CD4-positive, alpha-beta T cell treated with Interleukin-15 for 4 hours (primary cell): ENCODE results near the gene OPTC.
"Not testable (repeated sequence)": the region's sequence is repeated elsewhere in the genome, so short reads cannot be mapped to it uniquely, and the experiment has no call there.

Experiments used
- DNase-seq: peaks from one replicate; pipeline ENCODE4 v3.0.0-alpha.2; 2020; ENCODE audit warnings: low spot score

OPTC gene, protein sequence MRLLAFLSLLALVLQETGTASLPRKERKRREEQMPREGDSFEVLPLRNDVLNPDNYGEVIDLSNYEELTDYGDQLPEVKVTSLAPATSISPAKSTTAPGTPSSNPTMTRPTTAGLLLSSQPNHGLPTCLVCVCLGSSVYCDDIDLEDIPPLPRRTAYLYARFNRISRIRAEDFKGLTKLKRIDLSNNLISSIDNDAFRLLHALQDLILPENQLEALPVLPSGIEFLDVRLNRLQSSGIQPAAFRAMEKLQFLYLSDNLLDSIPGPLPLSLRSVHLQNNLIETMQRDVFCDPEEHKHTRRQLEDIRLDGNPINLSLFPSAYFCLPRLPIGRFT

DNA sequence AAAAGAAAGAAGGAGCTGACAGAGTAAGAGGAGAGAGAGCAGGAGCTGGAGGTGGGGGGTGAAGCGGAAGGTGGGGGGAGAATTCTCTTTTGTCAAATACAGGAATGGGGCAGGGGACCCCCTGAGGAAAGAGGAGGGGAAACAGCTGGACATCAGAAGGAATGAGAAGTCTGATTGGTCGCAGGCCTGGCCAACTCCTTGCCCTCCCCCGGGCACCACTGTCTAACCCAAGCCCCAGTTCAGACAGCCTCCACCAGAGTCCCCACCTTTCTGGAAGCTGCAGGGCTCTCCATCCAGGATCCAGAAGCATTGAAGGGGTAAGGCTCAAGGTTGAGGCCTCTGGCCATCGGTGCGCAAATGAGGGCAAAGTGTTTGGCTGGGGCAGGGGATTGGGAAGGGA is at the start of gene OPTC:
Gene OPTC (plus strand): TSS at position 253 of the 400 bp plus-strand sequence. CDS start 1,853 bp downstream, outside the sequence.
- no peak for DNase-seq

DNA sequence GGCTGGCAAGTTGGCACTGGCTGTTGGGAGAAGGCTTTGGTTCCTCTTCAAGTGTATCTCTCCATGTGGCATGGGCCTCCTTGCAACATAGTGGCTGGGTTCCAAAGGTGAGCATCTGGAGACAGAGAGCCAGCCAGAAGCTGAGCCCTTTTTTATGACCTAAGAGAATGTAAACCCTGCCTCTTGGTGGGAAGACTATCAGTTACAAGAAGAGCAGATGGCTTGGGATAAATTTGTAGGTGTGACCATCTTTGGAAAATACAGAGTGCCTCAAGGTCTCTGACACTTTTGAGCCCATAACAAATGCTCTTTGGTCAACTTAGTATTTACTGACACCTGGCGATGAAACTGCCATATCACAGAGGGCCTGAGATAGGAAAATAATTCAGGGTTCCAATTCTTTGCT is 49.8 kb upstream of the OPTC start:
- no peak for DNase-seq

DNA sequence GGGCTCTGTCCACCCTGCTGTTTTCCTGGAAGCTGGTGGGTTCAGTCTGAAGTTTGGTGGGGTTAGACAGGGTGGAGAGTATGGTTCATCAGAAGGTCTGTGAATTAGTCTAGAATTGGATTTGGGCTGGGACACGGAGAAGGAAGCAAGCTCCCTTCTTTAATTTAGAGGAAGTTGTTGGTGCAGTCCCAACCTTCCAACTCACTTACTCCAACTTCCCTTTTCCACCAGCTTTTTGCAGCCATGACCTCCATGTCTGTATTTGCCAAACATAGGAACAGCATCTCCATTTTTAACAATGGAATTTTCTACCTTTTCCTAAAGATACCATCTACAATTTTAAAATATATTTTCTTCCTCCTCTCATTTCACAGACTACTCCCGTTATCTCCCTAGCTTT is 46.8 kb upstream of the OPTC start:
- DNase-seq: no peak

DNA sequence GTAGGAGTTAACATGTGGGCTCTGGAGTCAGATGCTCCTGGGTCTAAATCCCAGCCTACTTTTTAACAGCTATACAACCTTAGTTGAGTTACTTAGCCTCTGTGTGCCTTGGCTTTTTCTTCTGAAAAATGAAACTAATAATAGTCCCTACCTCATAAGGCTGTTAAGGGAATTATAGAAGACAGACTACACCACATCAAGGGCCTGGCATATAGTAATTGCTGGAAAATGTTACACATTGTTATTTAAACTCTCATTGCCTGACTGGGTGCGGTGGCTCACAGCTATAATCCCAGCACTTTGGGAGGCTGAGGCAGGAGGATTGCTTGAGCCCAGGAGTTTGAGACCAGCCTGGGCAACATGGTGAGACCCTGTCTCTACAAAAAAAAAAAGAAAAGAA is 46.4 kb upstream of the OPTC start:
- not testable (repeated sequence) for DNase-seq

DNA sequence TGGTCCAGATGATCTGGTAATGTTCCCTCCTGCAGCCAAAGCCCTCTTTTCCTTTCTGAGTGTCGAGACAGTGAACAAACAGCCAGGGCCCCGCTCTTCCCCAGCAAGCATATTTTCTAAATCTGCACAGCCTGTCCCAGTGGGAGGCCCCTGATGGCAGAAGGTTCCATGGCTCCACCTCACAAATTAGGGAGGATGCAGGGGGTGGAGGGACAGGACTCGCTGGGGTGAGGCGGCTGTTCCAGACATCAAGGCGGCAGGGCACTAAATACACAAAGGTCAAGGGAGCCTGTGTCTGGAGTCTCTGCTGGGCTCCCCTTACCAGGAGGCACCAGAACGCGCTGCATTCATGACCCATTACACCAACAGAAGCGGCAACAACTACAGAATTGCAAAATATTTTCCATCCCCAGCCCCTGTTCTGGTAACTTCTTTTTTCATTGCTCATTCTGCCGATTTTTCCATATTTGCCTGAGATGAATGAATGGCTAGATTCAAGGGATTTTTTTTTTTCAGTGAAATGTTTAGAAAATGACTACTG is 45.4 kb upstream of the OPTC start:
- no peak for DNase-seq

DNA sequence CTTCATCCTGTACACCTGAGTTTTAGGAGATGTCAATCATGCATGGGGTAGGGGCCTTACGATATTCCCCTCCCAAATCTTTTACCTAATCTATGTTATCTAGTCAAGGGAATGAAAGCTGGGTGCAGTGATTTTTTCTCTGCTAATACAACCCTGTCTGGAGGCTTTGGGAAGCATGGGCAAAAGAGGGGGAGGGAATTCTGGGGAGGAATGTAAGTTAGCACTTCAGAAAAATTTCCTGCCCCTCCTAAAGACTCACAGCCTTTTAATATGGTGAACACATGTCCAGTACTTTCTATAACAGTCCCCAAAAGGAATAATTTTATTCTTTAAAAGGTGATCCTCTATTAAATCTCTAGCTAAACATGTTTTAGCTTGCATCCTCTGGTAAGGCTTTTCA is 44.0 kb upstream of the OPTC start:
- no peak for DNase-seq

DNA sequence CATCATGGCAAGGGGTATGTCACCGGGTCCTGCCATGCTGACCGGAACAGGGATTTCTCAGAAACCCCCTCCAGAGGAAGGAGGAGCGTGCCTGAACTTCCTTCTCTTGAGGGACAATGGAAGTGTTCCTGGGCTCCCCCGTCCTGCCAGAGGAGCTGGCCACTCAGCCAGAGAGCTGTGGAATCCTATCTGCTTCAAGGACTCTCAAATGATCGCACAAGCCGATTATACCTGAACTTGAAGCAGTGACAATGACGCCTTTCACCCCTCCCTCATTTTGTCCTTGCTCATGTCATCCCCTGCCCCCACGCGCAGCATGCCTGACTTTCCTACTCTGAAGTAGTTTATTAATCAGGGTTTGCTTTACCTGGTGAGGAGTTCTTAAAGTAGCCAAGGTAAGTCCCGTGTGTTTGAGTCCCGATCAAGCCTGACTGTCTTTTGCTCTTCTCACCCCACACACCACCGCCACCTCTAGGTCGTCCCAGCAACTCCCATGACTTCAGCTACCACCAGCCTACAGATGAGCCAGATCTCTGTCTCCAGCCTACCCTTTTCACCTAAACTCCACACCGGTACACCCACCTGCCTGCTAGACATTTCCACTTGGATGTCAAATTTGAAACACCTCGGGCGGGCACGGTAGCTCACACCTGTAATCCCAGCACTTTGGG is 43.3 kb upstream of the OPTC start:
- DNase-seq: no peak

DNA sequence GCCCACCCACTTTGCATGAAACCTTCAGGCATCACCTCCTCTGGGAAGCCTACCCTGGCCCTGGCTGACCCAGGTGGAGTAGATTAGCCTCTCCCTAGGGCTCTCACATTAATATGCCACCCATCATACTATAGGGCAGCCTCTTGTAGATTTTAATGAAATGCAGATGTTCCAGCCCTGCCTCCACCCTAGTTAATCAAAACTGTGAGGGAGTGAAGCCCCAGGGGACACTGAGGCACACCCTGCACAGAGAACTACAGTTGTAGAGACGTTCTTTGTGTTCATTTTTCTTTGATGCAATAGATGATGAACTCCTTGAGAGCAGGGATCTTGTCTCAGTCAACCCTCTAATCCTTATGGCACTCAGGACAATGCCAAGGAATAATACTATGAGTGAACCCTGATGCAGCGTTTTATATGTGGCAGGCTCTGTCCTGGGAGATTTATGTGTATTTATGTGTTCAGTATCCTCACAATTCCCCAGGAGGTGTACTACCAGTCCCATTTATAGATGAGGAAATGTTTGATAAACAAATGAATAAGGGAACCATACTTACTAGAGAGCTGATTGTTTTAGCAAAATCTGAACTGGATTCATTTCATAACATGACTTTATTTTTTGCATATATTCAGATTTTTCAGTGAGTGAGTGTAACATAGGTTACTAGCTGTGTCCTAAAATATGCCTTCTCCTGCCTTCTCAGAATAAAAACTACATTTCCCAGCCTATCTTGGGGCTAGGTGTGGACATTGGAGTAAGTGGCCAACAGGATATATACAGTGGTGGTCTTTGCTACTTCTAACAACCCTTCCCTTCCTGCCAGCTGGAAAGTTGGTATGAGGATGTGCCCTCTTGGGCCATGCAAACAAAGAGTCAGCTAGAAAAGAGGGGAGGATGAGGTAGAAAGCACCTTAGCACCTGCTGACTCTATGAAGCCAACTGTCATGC is 41.8 kb upstream of the OPTC start:
- DNase-seq: no peak

DNA sequence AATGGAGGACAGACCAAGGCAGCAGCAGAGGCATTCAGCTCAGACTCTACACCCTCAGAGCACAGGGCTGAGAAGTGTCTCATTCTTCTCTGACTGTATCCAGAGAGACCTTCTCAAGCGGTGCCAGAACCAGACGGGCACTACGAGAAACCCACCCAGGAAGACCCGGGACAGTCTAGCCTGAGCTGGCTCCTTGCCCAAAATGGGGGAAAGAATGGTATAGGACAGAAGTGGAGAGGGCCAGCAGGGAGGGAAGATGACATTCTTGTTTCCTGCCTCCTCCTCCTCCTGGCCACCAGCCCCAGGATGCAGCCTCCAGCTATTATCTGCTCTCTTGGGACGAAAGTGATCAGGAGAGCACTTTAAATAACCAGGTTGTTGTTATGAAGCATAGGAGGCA is 40.9 kb upstream of the OPTC start:
- no peak for DNase-seq

DNA sequence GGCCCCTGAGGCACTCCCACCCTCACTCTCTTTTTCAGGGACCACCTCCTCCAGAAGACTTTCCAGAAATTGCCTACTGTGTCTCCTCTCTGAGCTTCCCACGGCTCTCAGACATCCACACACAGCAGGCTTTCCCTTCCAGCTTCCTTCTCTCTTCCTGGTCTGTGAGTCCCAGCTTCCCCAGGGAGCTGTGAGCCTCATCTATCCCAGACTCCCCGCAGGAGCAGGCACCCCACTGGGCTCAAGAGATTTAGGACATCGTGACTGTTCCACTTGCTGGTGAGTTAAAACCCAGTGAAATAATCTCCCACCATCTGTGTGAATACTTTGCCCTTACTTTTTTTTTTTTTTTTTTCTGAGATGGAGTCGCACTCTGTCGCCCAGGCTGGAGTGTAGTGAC is 40.3 kb upstream of the OPTC start:
- DNase-seq: no peak

DNA sequence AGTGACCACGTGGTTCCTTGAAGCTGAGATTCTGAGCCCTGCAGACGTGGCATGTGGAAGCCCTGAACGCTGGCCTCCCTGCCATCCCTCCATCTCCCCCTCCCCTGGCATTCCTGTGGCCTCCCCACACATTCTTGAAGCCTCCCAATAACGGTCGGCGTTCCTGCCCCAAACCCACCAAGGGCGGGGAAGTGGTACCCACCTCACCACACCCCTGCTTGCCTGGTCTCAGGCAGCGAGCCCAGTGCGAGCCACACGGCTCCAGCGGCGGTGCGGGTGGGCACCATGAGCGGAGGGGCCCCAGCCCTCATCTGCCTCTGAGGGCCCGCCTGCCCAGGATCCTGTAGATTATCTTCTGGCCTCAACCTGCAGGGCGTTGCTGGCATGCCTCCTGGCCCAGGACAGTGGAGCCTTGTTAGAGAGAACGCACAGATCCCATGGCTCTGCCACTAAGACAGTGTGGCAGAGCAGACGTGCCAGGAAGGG is 38.9 kb upstream of the OPTC start:
- no peak for DNase-seq

DNA sequence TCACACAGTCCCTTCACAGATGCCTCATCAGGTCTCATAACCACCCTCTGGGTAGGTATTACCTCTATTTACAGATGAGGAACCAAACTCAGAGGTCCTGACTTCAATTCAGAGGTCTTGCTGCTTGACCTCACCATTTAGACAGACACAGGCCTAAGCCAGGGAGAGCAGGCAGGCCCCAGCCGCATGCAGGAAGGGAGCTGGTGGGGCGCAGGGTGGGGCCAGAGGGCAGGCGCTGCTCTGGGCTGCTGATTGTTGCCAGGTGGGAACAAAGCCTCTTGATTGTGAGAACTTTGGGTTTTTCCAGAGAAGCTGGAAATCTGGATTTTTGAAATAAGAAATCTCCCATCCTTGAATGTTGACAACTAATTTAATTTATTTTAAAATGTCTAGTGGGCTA is 38.2 kb upstream of the OPTC start:
- no peak for DNase-seq

DNA sequence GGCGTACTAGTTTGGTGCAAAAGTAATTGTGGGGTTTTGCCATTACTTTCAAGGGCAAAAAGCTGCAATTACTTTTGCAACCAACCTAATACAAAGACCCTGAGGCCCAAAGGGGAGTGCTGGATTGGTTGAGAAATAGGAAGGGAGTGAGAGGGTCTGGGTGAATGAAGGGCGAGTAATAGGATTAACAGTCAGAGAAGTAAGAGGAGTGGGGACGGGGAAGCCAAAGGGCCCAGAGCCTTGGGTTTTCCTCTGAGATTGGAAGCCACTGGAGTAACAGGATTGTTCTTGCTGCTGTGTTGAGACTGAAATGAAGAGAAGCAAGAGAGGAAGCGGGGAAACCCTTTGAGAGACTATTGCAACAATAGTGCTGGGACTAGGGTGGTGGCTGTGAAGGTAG is 37.4 kb upstream of the OPTC start:
- DNase-seq: no peak

DNA sequence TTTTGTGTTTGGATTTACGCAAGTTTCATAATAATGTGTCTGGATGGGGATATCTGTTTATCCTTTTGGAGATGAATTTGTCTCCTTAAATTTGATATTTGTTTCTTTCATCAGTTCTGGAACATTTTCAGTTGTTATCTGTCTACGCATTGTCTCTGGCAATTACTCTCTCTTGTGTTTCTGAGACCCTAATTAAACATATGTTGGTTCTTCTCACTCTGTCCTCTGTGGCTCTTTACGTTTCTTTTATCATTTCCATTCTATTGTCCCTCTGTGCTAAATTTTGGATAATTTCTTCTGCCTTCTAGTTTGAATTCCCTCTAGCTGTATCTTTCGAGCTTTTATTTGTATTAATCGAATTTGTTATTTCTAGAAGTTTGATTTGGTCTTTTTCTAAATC is 35.9 kb upstream of the OPTC start:
- no peak for DNase-seq

DNA sequence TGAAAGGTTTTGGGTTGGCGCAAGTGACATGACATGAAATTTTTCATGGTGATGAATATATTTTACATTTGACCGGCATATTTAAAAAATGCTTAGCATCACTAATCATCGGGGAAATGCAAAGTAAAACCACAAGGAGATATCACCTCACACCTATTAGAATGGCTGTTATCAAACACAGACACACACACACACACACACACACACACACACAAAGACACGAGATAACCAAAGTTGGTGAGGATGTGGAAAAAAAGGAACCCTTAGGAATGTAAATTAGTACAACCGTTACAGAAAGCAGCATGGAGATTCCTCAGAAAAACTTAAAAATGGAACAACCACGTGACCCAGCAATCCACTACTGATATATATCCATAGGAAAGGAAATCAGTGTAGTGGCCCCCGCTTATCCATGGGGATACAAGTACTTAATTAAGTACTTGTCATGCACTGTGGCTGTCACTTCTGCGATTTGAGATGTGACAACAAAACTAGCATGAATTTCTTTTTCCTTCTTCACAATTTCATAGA is 34.2 kb upstream of the OPTC start:
- DNase-seq: no peak

DNA sequence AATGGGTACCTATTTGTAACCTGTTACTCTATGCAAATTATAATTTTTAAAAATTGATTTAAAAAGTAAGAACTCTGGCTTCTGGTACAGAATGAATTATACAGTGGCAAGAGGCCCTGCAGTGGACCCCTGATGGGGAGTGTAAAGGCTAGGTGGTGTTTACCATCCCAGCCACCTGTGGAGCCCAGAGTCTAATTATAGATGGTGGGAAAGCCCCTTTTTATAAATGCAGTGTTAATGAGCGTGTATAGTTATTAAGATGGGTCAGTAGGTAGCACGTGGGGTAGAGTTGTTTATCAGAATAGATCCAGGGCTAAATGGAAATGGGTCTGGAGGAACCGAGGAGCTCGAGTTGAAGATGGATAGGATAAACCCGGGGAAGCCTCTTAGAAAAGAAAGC is 32.2 kb upstream of the OPTC start:
- no peak for DNase-seq

DNA sequence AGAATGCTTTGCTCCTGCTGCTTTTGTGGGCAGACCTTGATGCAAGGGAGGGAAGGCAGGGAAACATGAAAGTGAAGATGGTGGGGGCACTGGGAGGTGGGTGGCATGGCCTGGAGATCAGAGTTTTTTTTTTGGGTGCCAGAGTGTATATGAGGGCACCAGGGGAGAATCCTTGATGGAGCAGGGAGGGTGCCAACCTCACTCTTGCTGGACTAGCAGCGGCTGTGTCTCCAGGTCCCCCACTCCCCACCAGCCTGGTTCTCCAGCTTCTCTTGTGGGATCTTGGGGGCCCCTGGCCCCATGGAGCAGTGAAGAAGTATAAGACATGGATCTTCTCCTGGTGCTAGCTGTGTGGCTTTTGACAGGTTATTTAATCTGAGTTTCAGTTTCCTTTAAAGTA is 31.8 kb upstream of the OPTC start:
- DNase-seq: no peak

DNA sequence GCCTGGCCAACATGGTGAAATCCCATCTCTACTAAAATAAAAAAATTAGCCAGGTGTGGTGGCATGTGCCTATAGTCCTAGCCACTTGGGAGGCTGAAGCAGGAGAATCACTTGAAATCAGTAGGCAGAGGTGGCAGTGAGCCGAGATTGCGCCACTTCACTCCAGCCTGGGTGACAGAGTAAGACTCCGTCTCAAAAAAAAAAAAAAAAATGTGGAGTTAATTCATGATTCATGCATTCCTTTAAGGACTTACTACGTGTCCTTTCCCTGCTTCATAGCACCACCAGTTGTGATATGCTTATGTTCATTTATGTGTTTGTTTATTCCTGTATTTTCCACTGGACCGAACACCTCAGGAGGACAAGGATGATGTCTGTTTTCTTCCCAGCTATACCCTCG is 31.1 kb upstream of the OPTC start:
- DNase-seq: no peak

DNA sequence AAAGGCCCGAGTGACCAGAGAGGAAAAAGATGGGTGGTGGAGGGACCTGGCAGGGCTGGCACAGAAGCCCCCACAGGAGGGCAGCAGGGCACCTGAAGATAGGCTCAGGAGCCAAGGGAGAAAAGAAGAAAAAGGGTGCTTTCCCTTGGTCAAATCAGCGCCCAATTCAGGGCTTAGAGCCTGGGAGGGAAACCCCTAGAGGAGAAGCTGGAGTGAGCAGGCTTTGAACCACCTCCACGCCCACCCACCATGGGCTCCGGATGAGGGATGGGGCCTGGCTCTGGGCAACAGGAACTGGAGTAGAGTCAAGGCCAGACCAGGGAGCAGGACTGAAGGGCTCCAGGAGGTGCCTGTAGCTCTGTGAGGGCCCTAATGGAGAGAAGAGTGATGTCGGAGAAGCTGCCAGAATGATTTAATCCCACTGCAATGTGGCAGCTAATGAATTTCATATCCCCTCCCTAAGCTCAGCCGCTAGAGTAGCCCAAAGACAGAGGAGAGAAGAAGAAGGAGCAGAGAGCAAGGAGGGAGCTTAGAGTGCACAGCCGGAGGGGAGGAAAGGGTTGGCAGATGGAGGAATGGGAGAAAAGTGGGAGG is 30.4 kb upstream of the OPTC start:
- DNase-seq: no peak

DNA sequence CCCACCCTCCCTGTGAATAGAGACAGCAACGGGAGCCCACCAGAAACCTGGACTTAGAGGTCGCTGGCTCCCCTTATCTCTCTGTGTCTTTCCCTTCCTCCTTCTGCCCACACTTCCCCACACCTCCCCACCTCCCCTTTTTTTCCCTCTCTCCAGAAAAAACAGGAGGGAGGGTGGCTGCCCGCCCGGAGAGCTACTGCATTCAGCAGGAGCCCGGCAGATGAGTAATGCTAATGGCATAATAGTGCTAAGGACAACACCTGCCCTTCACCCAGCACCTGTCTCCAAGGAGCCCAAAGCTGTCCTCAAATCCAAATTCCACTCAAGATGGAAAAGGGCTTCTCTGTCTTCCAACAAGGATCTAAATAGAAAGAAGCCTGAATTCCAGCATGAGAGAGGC is 29.7 kb upstream of the OPTC start:
- DNase-seq: no peak

DNA sequence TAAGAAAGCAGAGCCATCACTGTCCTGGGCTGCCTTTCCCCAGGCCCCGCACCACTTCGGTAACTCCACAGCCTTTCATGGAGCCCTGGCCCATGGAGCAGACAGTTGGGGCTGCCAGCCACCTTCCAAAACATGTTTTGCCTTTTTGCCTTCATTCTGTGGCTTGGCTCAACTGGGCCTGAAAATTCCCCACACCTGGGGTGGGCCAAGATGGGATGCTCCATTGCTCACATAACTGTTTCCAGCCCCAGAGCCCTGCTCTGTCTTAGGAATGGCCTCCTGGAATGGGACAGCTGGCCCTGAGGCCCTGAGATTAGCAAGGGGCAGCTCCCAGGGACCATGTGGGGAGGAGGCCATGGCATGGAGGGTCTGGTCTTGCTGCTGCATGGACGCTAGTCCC is 29.2 kb upstream of the OPTC start:
- DNase-seq: no peak
